ENCODE results near the gene RAPGEF3. TPM values are rescaled to one million over a fixed set of nuclear protein-coding genes. Genes with fewer than 3 reads are reported as not detected.
A peak's percentile ranks its signal among the peaks of the same experiment; 100 is the strongest.

RAPGEF3 gene
- total RNA-seq, 1 donor from 2014 or later = 8.4 TPM

DNA sequence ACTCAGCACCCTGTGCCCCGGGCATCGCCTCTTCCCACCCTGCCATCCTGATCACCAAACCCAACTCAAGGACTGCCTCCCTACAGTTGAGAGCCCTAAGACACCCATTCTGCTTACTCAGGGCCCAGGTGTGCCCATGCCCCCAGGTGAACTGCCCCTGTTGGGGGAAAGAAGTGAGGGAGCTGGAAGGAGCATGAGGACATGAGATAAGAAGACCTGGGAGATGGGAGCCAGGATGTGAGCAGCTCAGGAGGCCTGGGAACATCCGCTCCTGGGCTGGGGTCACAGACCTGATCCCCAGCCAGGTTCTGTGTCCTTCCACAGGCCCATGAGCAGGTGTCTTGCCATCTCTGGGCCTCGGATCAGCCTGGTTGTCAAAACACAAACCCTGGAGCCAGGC, 6.6 kb downstream of the RAPGEF3 start:
- peaks cover 0 to 4% (median 2%) of the 10 kb centered on the region in 3 donors for H3K36me3 ChIP-seq (ENCODE audit: control insufficient read depth in 3 of 3, insufficient read depth in 3 of 3, low read length in 3 of 3)
- H3K27me3 ChIP-seq (ENCODE audit: control insufficient read depth in 3 of 3, insufficient read depth in 3 of 3, low read length in 3 of 3) = no peaks in the 10 kb centered on the region
- no peak overlapping the region for H3K4me3 ChIP-seq (ENCODE audit: low read length in 3 of 3)
- H3K9me3 ChIP-seq (ENCODE audit: control insufficient read depth in 3 of 3, low read length in 3 of 3) = no peaks in the 10 kb centered on the region
- no peak overlapping the region for H3K27ac ChIP-seq (ENCODE audit: low read depth, low read length)
- H3K9ac ChIP-seq (ENCODE audit: low read depth in 1 of 3, low read length in 3 of 3) = no peak overlapping the region
- peaks cover 30 to 45% (median 39%) of the 10 kb centered on the region in 3 donors for H3K4me1 ChIP-seq (ENCODE audit: control insufficient read depth in 3 of 3, insufficient read depth in 3 of 3, low read length in 3 of 3)

DNA sequence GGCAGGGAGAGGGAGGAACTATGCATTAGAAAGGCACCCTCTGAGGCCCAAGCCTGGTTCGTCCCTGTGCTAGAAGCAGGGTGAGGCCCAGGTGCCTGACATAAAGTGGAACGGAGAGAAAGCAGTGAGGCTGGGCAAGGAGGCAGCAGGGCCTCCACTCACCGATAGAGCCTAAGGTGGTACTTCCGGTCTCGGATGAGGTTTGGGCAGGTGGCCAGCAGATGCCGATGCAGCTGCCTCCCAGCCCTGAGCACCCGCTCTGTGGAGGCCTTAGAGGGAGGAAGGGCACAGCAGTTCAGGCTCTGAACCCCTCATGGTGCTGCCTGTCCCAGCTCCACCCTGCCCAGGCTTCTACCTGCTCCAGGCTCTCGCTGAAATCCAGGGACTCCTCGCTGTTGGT, 7.1 kb downstream of the RAPGEF3 start:
- Histone ChIP-seq H3K9ac (ENCODE audit: low read depth in 1 of 3, low read length in 3 of 3) (peak overlapping the region in 1 of 3 donors; percentile 33), H3K4me1 (ENCODE audit: control insufficient read depth in 3 of 3, insufficient read depth in 3 of 3, low read length in 3 of 3) (peaks cover 30 to 45% (median 39%) of the 10 kb centered on the region in 3 donors), H3K4me3 (ENCODE audit: low read length in 3 of 3) (no peak overlapping the region), H3K27me3 (ENCODE audit: control insufficient read depth in 3 of 3, insufficient read depth in 3 of 3, low read length in 3 of 3) (peaks cover 0 to 1% (median under 1%) of the 10 kb centered on the region in 3 donors), H3K9me3 (ENCODE audit: control insufficient read depth in 3 of 3, low read length in 3 of 3) (no peaks in the 10 kb centered on the region), H3K27ac (ENCODE audit: low read depth, low read length) (no peak overlapping the region), H3K36me3 (ENCODE audit: control insufficient read depth in 3 of 3, insufficient read depth in 3 of 3, low read length in 3 of 3) (peaks cover 0 to 4% (median 2%) of the 10 kb centered on the region in 3 donors)

- H3K9me3 ChIP-seq (ENCODE audit: control insufficient read depth in 3 of 3, low read length in 3 of 3) = no peaks in the 10 kb centered on the region
- peaks cover 30 to 43% (median 39%) of the 10 kb centered on the region in 3 donors for H3K4me1 ChIP-seq (ENCODE audit: control insufficient read depth in 3 of 3, insufficient read depth in 3 of 3, low read length in 3 of 3)
- peaks cover 0 to 5% (median 3%) of the 10 kb centered on the region in 3 donors for H3K27me3 ChIP-seq (ENCODE audit: control insufficient read depth in 3 of 3, insufficient read depth in 3 of 3, low read length in 3 of 3)
- H3K27ac ChIP-seq (ENCODE audit: low read depth, low read length) = no peak overlapping the region
- no peak overlapping the region for H3K4me3 ChIP-seq (ENCODE audit: low read length in 3 of 3)
- peaks cover 0 to 4% (median 2%) of the 10 kb centered on the region in 3 donors for H3K36me3 ChIP-seq (ENCODE audit: control insufficient read depth in 3 of 3, insufficient read depth in 3 of 3, low read length in 3 of 3)
- H3K9ac ChIP-seq (ENCODE audit: low read depth in 1 of 3, low read length in 3 of 3) = peak overlapping the region in 1 of 3 donors; percentile 33
Measured at GRCh38 chr12:47750916-47751470, 7.7 kb downstream of the RAPGEF3 start.

DNA sequence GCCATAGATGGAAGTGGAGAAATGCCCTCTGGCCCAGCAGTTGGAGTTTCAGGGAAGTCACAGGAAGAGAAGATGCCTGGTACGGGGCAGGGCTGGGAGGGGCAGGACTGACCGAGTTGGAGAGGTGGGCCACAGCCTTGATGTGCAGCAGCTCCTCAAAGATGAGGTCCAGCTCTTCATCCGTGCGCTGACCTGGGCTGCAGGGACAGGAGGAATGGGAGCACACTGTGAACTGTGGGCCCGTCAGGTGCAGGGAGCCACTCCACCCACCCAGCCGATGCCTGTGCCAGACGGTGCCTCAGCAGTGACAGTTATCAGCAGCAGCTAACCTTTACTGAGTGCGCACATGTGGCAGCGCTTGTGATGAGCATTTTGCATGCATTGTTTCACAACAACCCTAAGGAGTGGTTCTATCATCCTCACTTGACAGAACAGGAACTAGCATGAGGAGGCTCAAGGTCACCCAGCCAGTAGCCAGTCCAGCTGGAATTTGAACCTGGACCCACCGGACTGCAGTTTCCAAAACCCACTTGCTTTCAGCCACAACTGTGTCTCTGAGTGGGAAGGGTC, 8.4 kb downstream of the RAPGEF3 start:
- Histone ChIP-seq H3K36me3 (ENCODE audit: control insufficient read depth in 3 of 3, insufficient read depth in 3 of 3, low read length in 3 of 3) (peaks cover 0 to 4% (median 2%) of the 10 kb centered on the region in 3 donors), H3K27ac (ENCODE audit: low read depth, low read length) (no peak overlapping the region), H3K9ac (ENCODE audit: low read depth in 1 of 3, low read length in 3 of 3) (no peak overlapping the region), H3K9me3 (ENCODE audit: control insufficient read depth in 3 of 3, low read length in 3 of 3) (no peaks in the 10 kb centered on the region), H3K4me3 (ENCODE audit: low read length in 3 of 3) (no peak overlapping the region), H3K27me3 (ENCODE audit: control insufficient read depth in 3 of 3, insufficient read depth in 3 of 3, low read length in 3 of 3) (peaks cover 0 to 5% (median 3%) of the 10 kb centered on the region in 3 donors), H3K4me1 (ENCODE audit: control insufficient read depth in 3 of 3, insufficient read depth in 3 of 3, low read length in 3 of 3) (peaks cover 30 to 39% (median 38%) of the 10 kb centered on the region in 3 donors)

DNA sequence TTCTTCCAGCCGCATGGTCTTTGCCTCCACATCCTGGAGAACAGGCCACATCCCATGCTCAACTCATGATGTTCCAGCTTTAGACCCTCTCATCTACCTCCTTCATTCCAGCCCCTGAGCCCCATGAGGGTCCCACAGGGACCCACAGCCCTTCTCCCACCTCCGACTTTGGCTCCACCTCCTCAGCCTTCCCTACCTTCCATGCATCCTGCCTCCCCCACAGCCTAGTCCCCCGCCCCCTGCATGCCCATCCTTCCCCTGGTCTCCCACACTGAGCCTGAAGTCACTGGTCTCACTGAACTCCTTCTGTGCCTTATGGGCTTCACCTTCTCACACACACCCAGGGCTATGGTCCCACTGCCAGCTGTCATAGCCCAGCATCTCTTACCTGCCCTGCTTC, 9.8 kb downstream of the RAPGEF3 start:
- Histone ChIP-seq H3K36me3 (ENCODE audit: control insufficient read depth in 3 of 3, insufficient read depth in 3 of 3, low read length in 3 of 3) (peaks cover 0 to 4% (median 2%) of the 10 kb centered on the region in 3 donors), H3K4me1 (ENCODE audit: control insufficient read depth in 3 of 3, insufficient read depth in 3 of 3, low read length in 3 of 3) (peaks cover 19 to 27% (median 23%) of the 10 kb centered on the region in 3 donors)

DNA sequence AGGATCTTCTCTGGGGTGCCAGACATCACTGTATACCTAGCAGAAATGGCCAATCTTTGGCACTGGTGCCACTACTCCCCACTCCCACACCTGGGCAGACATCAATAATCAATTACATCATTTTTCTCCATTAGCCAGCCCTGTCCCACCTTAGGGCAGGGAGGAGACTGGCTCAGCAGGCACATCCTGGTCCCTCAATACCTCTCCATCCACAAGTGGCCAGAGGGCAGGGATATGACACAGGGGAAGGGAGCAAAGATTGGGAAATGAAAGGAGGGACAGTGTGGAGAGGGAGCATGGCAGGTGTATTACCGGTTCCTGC, 10.2 kb downstream of the RAPGEF3 start:
- Histone ChIP-seq H3K36me3 (ENCODE audit: control insufficient read depth in 3 of 3, insufficient read depth in 3 of 3, low read length in 3 of 3) (peaks cover 0 to 4% (median 2%) of the 10 kb centered on the region in 3 donors), H3K9ac (ENCODE audit: low read depth in 1 of 3, low read length in 3 of 3) (no peak overlapping the region)

More for the DNA sequence above, 9.8 kb downstream of the RAPGEF3 start:
- H3K27me3 ChIP-seq (ENCODE audit: control insufficient read depth in 3 of 3, insufficient read depth in 3 of 3, low read length in 3 of 3) = peaks cover 2 to 6% (median 3%) of the 10 kb centered on the region in 3 donors
- no peak overlapping the region for H3K4me3 ChIP-seq (ENCODE audit: low read length in 3 of 3)
- no peaks in the 10 kb centered on the region for H3K9me3 ChIP-seq (ENCODE audit: control insufficient read depth in 3 of 3, low read length in 3 of 3)
- H3K27ac ChIP-seq (ENCODE audit: low read depth, low read length) = no peak overlapping the region
- H3K9ac ChIP-seq (ENCODE audit: low read depth in 1 of 3, low read length in 3 of 3) = no peak overlapping the region

DNA sequence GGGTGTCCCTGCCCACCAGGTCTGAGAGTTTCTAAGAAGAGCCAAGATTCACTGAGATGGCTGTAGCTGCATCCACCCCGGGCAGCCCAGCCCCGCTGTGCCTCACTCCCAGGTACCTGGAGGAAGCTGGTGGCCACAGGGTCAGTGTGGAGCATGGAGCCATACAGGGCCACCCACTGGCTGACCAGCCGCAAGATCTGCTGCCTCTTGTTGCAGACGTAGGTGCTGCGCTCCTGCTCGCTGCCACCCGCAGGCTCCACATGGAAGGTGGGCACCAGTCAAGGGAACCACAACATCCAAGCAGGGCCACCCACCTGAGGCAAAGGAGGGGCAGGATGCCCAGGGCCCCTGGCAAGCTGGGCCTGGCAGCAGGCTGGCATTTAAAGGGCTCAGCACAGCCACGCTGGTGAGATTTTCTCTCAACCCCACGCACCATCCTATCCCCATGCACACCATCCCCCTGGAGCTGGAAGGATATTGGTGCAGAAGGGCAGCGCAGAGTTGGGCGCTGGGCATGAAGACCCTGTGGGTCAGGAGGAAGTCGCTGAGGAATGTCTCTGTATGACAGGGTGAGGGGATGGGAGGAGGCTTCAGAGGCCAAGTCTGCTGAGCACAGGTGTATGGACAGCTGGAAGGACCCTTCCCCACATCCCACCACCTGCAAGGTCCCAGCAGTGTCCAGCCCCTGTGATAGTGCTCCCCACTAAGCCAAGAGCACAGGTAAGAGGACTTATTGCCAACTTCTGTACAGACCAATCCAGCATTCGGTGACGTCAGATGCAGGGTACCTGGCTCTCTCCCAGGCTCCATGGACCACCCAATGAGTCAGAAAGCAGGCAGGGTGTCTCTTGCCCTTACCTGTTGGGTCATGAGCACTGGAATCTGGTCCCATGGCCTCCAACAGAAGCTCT, 10.8 kb downstream of the RAPGEF3 start:
- Histone ChIP-seq H3K9me3 (ENCODE audit: control insufficient read depth in 3 of 3, low read length in 3 of 3) (no peaks in the 10 kb centered on the region), H3K9ac (ENCODE audit: low read depth in 1 of 3, low read length in 3 of 3) (no peak overlapping the region), H3K27me3 (ENCODE audit: control insufficient read depth in 3 of 3, insufficient read depth in 3 of 3, low read length in 3 of 3) (peaks cover 3 to 12% (median 6%) of the 10 kb centered on the region in 3 donors), H3K36me3 (ENCODE audit: control insufficient read depth in 3 of 3, insufficient read depth in 3 of 3, low read length in 3 of 3) (peaks cover 0 to 4% (median 2%) of the 10 kb centered on the region in 3 donors), H3K4me1 (ENCODE audit: control insufficient read depth in 3 of 3, insufficient read depth in 3 of 3, low read length in 3 of 3) (peaks cover 8 to 17% (median 13%) of the 10 kb centered on the region in 3 donors), H3K4me3 (ENCODE audit: low read length in 3 of 3) (no peak overlapping the region), H3K27ac (ENCODE audit: low read depth, low read length) (no peak overlapping the region)

More for the DNA sequence above, 10.2 kb downstream of the RAPGEF3 start:
- H3K4me1 ChIP-seq (ENCODE audit: control insufficient read depth in 3 of 3, insufficient read depth in 3 of 3, low read length in 3 of 3) = peaks cover 15 to 23% (median 19%) of the 10 kb centered on the region in 3 donors
- peaks cover 3 to 10% (median 6%) of the 10 kb centered on the region in 3 donors for H3K27me3 ChIP-seq (ENCODE audit: control insufficient read depth in 3 of 3, insufficient read depth in 3 of 3, low read length in 3 of 3)
- no peak overlapping the region for H3K27ac ChIP-seq (ENCODE audit: low read depth, low read length)
- no peaks in the 10 kb centered on the region for H3K9me3 ChIP-seq (ENCODE audit: control insufficient read depth in 3 of 3, low read length in 3 of 3)
- no peak overlapping the region for H3K4me3 ChIP-seq (ENCODE audit: low read length in 3 of 3)

- H3K9me3 ChIP-seq (ENCODE audit: control insufficient read depth in 3 of 3, low read length in 3 of 3) = no peaks in the 10 kb centered on the region
- no peak overlapping the region for H3K4me3 ChIP-seq (ENCODE audit: low read length in 3 of 3)
- H3K36me3 ChIP-seq (ENCODE audit: control insufficient read depth in 3 of 3, insufficient read depth in 3 of 3, low read length in 3 of 3) = peaks cover 0 to 4% (median 2%) of the 10 kb centered on the region in 3 donors
- H3K27ac ChIP-seq (ENCODE audit: low read depth, low read length) = no peak overlapping the region
- no peak overlapping the region for H3K9ac ChIP-seq (ENCODE audit: low read depth in 1 of 3, low read length in 3 of 3)
- peaks cover 1 to 15% (median 6%) of the 10 kb centered on the region in 3 donors for H3K4me1 ChIP-seq (ENCODE audit: control insufficient read depth in 3 of 3, insufficient read depth in 3 of 3, low read length in 3 of 3)
- peaks cover 3 to 15% (median 6%) of the 10 kb centered on the region in 3 donors for H3K27me3 ChIP-seq (ENCODE audit: control insufficient read depth in 3 of 3, insufficient read depth in 3 of 3, low read length in 3 of 3)
Measured at GRCh38 chr12:47747126-47747525, 11.6 kb downstream of the RAPGEF3 start.

DNA sequence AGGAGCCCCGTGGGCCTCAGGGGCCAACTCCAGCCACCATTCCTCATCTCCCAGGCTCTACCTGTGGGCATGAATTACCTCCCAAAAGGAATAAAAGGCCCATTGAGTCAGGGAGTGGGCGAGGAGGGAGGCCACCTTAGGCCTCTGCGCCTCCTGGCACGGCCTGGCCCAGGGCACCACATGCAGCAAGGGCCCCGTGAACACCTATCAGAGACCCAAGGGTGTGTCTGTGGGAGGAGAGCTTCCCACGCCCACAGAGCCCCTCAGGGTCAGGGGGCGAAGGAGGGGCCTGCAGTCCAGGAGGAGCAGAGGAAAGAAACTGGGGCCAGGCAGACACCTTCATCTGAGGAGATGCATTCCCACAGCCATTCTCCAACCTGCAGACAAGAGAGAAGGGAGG, 12.2 kb downstream of the RAPGEF3 start:
- Histone ChIP-seq H3K9me3 (ENCODE audit: control insufficient read depth in 3 of 3, low read length in 3 of 3) (no peaks in the 10 kb centered on the region), H3K4me1 (ENCODE audit: control insufficient read depth in 3 of 3, insufficient read depth in 3 of 3, low read length in 3 of 3) (peaks cover 0 to 11% (median under 1%) of the 10 kb centered on the region in 3 donors), H3K4me3 (ENCODE audit: low read length in 3 of 3) (no peak overlapping the region), H3K36me3 (ENCODE audit: control insufficient read depth in 3 of 3, insufficient read depth in 3 of 3, low read length in 3 of 3) (peaks cover 0 to 4% (median 0%) of the 10 kb centered on the region in 3 donors), H3K27me3 (ENCODE audit: control insufficient read depth in 3 of 3, insufficient read depth in 3 of 3, low read length in 3 of 3) (peaks cover 3 to 15% (median 6%) of the 10 kb centered on the region in 3 donors), H3K9ac (ENCODE audit: low read depth in 1 of 3, low read length in 3 of 3) (no peak overlapping the region), H3K27ac (ENCODE audit: low read depth, low read length) (no peak overlapping the region)

Data from skeletal muscle tissue (tissue), 4 donors.